GM20431 (cell line): ENCODE measurements around the gene KCNK5.

Experiments used
- in situ Hi-C: fragments of 300-500 bp; cut with MseI, MboI; formaldehyde crosslinking; loops from one replicate; pipeline ENCODE4 v1.15.0; 2020; ENCODE audit warnings: low sequenced_read_pairs; ENCODE audit not compliant: unreplicated experiment

The KCNK5 gene

GRCh38 chr6:39181826-39182225 lies 47.4 kb downstream of the KCNK5 start:
- in situ Hi-C loops: no loop called here

GRCh38 chr6:39181333-39181732 lies 47.9 kb downstream of the KCNK5 start:
- in situ Hi-C loops: no loop called here

GRCh38 chr6:39178804-39179203 lies 50.5 kb downstream of the KCNK5 start:
- in situ Hi-C loops: no loop called here

GRCh38 chr6:39178235-39178634 lies 51.0 kb downstream of the KCNK5 start:
- in situ Hi-C loops: no loop called here

GRCh38 chr6:39177130-39177529 lies 52.1 kb downstream of the KCNK5 start:
- in situ Hi-C loops: no loop called here

- in situ Hi-C loops: no loop called here
Measured at GRCh38 chr6:39173270-39173669, 56.0 kb downstream of the KCNK5 start.

- in situ Hi-C loops: no loop called here
Measured at GRCh38 chr6:39172377-39172757, 56.9 kb downstream of the KCNK5 start.

- in situ Hi-C loops: no loop called here
Measured at GRCh38 chr6:39171489-39172376, 57.5 kb downstream of the KCNK5 start.

GRCh38 chr6:39170860-39171259 lies 58.4 kb downstream of the KCNK5 start:
- in situ Hi-C loops: no loop called here

- in situ Hi-C loops: no loop called here
Measured at GRCh38 chr6:39170389-39170788, 58.9 kb downstream of the KCNK5 start.

- in situ Hi-C loops: loop anchor here (5.0 kb wide), 1 partner anchor 138 kb away; no protein-coding TSS in a partner anchor
Measured at GRCh38 chr6:39169448-39170344, 59.6 kb downstream of the KCNK5 start.

GRCh38 chr6:39167866-39168625 lies 61.2 kb downstream of the KCNK5 start:
- in situ Hi-C loops: loop anchor here (5.0 kb wide), 1 partner anchor 139 kb away; no protein-coding TSS in a partner anchor

- in situ Hi-C loops: loop anchor here (5.0 kb wide), 1 partner anchor 140 kb away; no protein-coding TSS in a partner anchor
Measured at GRCh38 chr6:39167321-39167720, 62.0 kb downstream of the KCNK5 start.

- in situ Hi-C loops: loop anchor here (5.0 kb wide), 1 partner anchor 140 kb away; no protein-coding TSS in a partner anchor
Measured at GRCh38 chr6:39166912-39167290, 62.4 kb downstream of the KCNK5 start.

- in situ Hi-C loops: loop anchor here (5.0 kb wide), 1 partner anchor 141 kb away; no protein-coding TSS in a partner anchor
Measured at GRCh38 chr6:39166189-39166911, 62.9 kb downstream of the KCNK5 start.

- in situ Hi-C loops: no loop called here
Measured at GRCh38 chr6:39157511-39157910, 71.8 kb downstream of the KCNK5 start.

GRCh38 chr6:39156801-39157200 lies 72.5 kb downstream of the KCNK5 start:
- in situ Hi-C loops: no loop called here

GRCh38 chr6:39154705-39155104 lies 74.6 kb downstream of the KCNK5 start:
- in situ Hi-C loops: no loop called here

GRCh38 chr6:39153766-39154397 lies 75.4 kb downstream of the KCNK5 start:
- in situ Hi-C loops: no loop called here
